H54 (cell line): ENCODE results near the gene NPPC.
"Not testable (repeated sequence)": the region's sequence is repeated elsewhere in the genome, so short reads cannot be mapped to it uniquely, and the experiment has no call there.

ENCODE experiments used
- DNase-seq: peaks from one replicate; pipeline ENCODE4 v3.0.0; 2011; ENCODE audit warnings: low spot score, mixed read lengths; ENCODE audit not compliant: insufficient read length
- FAIRE-seq: peaks from 3 replicates; lab custom pipeline; 2011; peaks lifted over from hg19 to GRCh38; lab: Jason Lieb, UNC
- POLR2A ChIP-seq: IDR thresholded peaks from 2 replicates; pipeline ENCODE4 v1.6.1; 2011; ENCODE audit warnings: low read depth, mild to moderate bottlenecking, low read length

NPPC gene

GRCh38 chr2:231920795-231921194 lies 5.4 kb downstream of the NPPC start:
- FAIRE-seq, result no peak
- TF ChIP-seq POLR2A, result no peak
- DNase-seq, result no peak

GRCh38 chr2:231920366-231920765 lies 5.8 kb downstream of the NPPC start:
- FAIRE-seq (no peak), DNase-seq (no peak)
- TF ChIP-seq POLR2A, result no peak

GRCh38 chr2:231919341-231920035 lies 6.7 kb downstream of the NPPC start:
- no peak for TF ChIP-seq POLR2A
- no peak for FAIRE-seq
- no peak for DNase-seq

GRCh38 chr2:231918501-231919330 lies 7.5 kb downstream of the NPPC start:
- no peak for TF ChIP-seq POLR2A
- no peak for DNase-seq
- FAIRE-seq, result no peak

- DNase-seq (no peak), FAIRE-seq (no peak)
- no peak for TF ChIP-seq POLR2A
Measured at GRCh38 chr2:231917280-231918066, 8.7 kb downstream of the NPPC start.

GRCh38 chr2:231914077-231914690 lies 12.0 kb downstream of the NPPC start:
- no peak for TF ChIP-seq POLR2A
- FAIRE-seq (no peak), DNase-seq (no peak)

- DNase-seq (no peak), FAIRE-seq (no peak)
- no peak for TF ChIP-seq POLR2A
Measured at GRCh38 chr2:231911381-231911780, 14.8 kb downstream of the NPPC start.

- no peak for FAIRE-seq
- no peak for TF ChIP-seq POLR2A
- DNase-seq, result no peak
Measured at GRCh38 chr2:231910771-231911170, 15.4 kb downstream of the NPPC start.

GRCh38 chr2:231910161-231910560 lies 16.0 kb downstream of the NPPC start:
- not testable (repeated sequence) for FAIRE-seq, DNase-seq

- FAIRE-seq (no peak), DNase-seq (no peak)
- no peak for TF ChIP-seq POLR2A
Measured at GRCh38 chr2:231909631-231910030, 16.6 kb downstream of the NPPC start.

- TF ChIP-seq POLR2A, result no peak
- DNase-seq (no peak), FAIRE-seq (no peak)
Measured at GRCh38 chr2:231908584-231908983, 17.6 kb downstream of the NPPC start.

GRCh38 chr2:231907765-231908164 lies 18.4 kb downstream of the NPPC start:
- FAIRE-seq (no peak), DNase-seq (no peak)
- TF ChIP-seq POLR2A, result no peak

- no peak for FAIRE-seq
- no peak for DNase-seq
- TF ChIP-seq POLR2A, result no peak
Measured at GRCh38 chr2:231905026-231905425, 21.2 kb downstream of the NPPC start.
